SW480 (cell line): ENCODE results near the gene TSPEAR.
A peak's percentile ranks its signal among the peaks of the same experiment; 100 is the strongest.

Source experiments
- DNase-seq: peaks from one replicate; pipeline ENCODE4 v3.0.0-alpha.2; 2016; ENCODE audit warnings: low spot score

The TSPEAR gene

GRCh38 chr21:44502171-44502958 lies 209.0 kb downstream of the TSPEAR start:
- DNase-seq: no peak

- DNase-seq: peak; percentile 26
Measured at GRCh38 chr21:44500111-44500510, 211.3 kb downstream of the TSPEAR start.

- DNase-seq: no peak
Measured at GRCh38 chr21:44499631-44500030, 211.7 kb downstream of the TSPEAR start.

DNA sequence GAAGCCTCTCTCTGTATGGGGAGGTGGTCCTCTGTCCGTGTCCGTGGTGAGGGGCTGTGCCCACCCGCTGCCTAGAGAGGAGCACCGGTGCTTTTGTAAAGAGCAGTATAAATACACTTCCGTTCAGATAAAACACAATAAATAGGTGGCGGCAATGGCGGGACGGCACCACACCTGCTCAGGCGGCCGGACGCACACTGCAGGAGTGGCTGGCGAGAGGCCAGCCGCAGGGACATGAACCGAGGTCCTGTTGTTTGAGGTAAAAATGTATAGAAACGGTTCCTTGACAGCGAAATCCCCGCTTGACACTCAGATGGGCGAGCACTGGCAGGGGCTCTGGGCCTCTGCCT lies 212.2 kb downstream of the TSPEAR start:
- no peak for DNase-seq

DNA sequence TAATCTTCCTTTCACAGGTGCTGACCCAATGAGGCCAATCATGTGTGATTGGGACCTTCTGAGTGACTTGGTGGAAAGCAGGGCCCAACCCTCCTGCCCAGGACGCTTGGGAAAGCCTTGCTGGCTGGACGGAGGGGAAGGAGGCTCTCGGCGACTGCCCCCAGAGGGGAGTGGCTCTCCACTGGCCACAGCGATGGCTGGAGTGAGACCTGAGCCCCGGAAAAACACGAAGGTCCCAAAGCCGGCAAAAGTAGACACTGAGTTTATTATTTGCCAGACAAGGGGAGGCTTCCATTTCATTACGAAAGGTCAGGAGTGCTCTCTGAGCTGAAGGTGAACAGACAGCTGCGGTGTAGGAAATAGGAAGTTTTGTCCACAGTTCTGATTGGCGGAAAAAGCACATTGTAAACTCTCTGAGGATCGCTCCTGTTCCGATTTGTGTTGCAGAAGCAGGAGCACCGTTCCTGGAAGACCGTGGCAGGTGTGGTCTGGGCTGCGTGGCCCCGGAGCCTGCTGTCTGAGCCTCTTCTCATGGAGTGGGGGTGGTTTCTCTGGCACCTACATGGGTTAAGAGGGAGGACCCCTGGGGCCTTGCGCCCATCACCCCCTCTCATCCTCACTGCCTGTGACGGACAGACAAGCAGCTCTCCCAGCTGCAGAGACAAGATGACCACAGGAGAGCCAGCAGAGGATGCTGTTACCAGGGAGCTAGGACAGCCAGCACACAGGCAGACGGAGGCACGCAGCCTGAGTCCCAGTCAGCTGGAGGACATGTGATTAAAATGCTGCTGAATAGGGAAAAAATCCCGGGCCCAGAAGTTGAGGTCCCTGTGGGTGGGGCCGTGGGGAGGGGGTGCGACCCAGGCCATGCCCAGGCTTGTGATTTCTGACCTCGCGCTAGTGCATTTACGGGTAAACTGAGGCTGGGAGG lies 212.8 kb downstream of the TSPEAR start:
- no peak for DNase-seq

GRCh38 chr21:44497703-44498126 lies 213.7 kb downstream of the TSPEAR start:
- no peak for DNase-seq

DNA sequence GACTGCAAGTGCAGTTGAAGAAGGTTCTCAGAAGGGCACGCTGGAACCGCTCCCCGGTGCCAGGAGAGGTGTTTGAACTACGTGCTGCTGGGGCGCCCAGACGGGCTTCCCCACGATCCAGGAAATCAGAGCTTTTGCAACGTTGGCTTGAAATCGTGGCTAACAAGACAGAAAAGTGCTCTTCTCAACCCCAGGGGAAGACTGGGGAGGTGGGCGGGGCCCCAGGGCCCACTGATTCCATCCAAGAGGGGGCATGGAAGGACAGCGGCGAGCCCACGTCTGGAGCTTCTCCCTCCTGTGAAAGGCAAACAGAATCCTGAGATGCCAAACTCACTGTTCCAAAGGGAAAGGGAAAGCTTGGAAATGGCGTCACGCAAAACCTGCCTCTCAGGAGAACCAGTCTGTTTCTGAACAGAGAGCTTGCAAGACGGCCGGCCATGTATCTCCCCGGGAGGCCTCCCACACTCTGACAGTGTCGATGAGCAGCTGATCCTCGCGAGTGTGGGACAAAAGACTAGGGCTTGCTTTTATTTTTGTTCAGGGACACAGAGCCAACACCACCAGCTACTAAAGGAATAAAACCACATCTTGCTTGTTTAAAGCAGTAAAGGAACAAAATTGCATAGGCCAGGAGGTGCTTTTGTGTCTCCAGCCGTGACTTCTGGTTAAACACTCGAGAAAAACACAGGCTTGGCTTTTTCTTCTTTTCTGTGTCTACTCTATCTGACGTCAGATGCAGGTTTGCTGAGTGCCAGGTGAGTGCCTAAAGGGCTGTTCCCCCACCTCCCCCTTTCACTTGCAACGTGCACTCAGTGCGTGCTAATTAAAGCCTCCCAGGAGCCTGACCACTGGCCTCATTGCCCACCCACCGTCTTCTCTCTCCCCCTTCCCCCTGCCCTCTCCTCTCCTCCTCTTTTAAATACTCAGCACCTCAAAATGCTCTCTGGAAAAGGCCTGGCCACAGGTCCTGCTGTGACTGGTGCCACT lies 214.5 kb downstream of the TSPEAR start:
- DNase-seq: no peak

- no peak for DNase-seq
Measured at GRCh38 chr21:44495611-44496563, 215.5 kb downstream of the TSPEAR start.

GRCh38 chr21:44494956-44495355 lies 216.4 kb downstream of the TSPEAR start:
- DNase-seq: no peak

GRCh38 chr21:44494418-44494817 lies 217.0 kb downstream of the TSPEAR start:
- DNase-seq: no peak

- DNase-seq: no peak
Measured at GRCh38 chr21:44492567-44493385, 218.6 kb downstream of the TSPEAR start.

DNA sequence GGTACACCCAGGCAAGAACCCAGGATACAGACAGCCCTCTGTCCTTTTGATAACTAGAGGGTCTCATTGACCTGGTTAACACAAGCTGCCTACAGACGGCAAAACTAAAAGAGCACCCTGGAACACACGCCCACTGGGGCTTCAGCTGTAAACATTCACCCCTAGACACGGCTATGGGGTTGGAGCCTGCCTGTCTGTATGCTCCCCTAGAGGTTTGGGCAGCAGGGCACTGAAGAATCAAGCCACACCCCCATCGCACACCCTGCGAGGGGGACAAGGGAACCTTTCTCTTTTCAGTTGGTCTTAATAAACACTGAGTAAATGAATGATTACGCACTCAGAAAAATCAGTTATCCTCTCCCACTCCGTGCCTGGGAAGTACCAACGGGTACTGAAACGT lies 220.6 kb downstream of the TSPEAR start:
- DNase-seq: no peak

DNA sequence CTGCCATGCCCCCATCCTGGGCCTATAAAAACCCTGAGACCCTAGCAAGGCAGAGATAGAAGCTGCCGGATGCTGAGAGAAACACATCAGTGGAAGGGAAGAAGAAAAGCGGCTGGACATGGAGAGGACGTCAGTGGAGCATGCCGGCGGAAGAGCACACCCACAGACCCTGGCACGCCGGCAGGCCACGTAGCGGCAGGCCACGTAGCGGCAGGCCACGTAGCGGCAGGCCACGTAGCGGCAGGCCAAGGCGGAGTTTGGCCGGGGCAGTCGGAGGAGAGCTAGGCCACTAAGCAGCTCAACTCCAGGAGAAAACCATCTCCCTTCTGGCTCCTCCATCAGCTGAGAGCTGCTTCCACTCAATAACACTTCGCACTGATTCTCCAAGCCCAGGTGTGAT lies 221.0 kb downstream of the TSPEAR start:
- no peak for DNase-seq

DNA sequence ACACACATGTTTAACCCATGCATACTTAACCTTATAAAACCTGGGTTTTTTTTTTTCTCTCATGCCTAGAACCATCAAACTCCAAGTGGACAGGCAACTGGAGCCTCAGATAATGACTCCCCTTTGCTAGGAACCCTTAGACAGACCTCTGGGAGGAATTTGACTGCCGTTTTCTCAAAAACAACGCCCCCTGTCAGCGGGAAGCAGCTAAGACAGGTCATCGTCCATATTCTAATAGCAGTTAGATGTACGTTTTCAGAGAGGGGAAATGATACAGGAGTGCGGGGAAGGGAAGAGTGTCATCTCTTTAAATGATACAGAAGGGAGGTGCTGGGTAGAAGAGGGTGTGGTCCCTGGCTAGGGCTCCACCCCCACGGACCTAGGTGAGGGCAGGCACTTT lies 221.4 kb downstream of the TSPEAR start:
- no peak for DNase-seq

DNA sequence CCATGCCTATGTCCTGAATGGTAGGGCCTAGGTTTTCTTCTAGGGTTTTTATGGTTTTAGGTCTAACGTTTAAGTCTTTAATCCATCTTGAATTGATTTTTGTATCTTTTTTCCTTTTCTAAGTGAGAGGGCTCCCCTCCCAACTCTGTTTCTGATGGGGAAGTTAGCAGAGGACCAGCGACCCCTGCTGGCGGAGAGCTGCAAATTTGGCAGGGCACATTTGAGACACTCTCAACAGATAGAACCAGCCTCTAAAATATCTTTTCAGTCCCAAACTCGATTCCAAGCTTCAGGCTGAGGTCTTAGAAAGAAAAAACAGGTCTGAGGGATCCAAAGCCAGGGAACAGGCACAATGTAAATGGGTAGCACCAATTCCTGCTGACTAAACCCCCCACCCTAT lies 223.5 kb downstream of the TSPEAR start:
- no peak for DNase-seq

- DNase-seq: no peak
Measured at GRCh38 chr21:44486302-44486701, 225.1 kb downstream of the TSPEAR start.

DNA sequence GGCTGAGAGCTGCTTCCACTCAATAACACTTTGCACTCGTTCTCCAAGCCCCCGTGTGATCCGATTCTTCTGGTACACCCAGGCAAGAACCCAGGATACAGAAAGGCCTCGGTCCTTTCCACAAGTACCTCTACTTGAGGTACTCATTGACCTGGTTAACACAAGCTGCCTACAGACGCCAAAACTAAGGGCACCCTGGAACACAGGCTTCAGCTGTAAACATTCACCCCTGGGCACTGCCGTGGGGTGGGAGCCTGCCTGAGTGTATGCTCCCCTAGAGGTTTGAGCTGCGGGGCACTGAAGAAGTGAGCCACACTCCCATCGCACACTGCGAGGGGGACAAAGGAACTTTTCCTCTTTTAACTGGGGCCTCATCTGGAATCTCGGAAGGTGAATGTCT lies 225.6 kb downstream of the TSPEAR start:
- no peak for DNase-seq

DNA sequence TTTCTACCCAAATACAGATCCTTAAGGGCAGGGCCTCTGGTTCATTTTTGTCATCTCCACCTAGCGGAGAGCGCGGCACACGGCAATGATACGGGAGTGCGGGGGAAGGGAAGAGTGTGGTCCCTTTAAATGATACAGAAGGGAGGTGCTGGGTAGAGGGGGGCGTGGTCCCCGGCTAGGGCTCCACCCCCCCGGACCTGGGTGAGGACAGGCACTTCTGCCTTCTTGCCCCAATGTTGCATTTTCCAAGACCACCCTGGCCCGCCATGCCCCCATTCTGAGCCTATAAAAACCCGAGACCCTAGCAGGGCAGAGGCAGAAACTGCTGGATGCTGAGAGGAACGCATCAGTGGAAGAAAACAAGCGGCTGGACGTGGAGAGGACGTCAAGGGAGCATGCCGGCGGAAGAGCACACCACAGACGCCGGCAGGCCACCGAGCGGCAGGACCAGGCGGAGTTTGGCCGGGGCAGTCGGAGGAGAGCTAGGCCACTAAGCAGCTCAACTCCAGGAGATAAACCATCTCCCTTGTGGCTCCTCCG lies 226.0 kb downstream of the TSPEAR start:
- DNase-seq: no peak

DNA sequence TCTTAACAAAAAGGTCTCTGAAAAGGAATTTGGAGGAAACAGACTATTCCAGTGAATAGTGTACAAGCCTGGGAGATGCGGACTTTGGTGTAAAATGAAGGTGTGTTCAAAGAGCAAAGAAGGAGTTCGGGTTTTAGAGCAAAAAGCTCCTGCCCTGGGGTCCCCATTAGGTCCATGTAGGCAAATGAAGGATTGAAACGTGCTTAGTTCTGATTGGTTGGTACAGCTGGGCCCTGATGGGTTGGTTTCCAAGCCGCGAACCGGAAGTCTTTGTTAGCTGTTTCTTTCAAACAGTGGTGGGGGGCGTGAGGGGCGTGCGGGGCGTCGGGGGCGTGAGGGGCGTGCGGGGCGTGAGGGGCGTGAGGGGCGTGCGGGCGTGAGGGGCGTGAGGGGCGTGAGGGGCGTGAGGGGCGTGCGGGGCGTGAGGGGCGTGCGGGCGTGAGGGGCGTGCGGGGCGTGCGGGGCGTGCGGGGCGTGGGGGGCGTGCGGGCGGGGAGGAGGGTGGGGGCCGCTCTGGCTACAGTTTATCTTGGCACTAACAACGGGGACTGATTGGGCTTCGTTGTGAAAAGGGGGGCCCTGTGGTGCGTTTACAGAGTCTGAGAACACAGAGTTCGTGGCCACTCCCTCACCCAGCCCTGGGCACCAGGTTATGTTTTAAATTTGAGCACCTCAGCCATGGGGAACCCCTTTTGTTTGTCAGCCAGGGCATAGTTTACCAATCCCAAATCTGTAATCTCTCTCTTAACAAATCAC lies 226.7 kb downstream of the TSPEAR start:
- no peak for DNase-seq
